H9 (cell line): ENCODE measurements around the gene CBX5. TPM values are rescaled to one million over a fixed set of nuclear protein-coding genes. Genes with fewer than 3 reads are reported as not detected.

Source experiments
- DNase-seq: peaks from one replicate; pipeline ENCODE4 v3.0.0-alpha.2; 2017
- H2AFZ ChIP-seq: one replicate; pipeline ENCODE4 v1.6.1; 2013; ENCODE audit warnings: mild to moderate bottlenecking, low read length, control low read depth, moderate library complexity
- H2AK5ac ChIP-seq: 2 replicates; pipeline ENCODE4 v1.6.1; 2013; ENCODE audit warnings: low read length, control low read depth, mixed read lengths; ENCODE audit not compliant: insufficient read length
- H2BK120ac ChIP-seq: one replicate; pipeline ENCODE4 v1.6.1; 2013; ENCODE audit warnings: low read depth, mild to moderate bottlenecking, low read length, control low read depth, inconsistent platforms; ENCODE audit not compliant: poor library complexity, severe bottlenecking
- H2BK12ac ChIP-seq: 2 replicates; pipeline ENCODE4 v1.6.1; 2013; ENCODE audit warnings: low read length, control low read depth, mixed read lengths, low read depth; ENCODE audit not compliant: insufficient read length
- H2BK15ac ChIP-seq: 2 replicates; pipeline ENCODE4 v1.6.1; 2013; ENCODE audit warnings: low read depth, low read length, control low read depth
- H2BK20ac ChIP-seq: one replicate; pipeline ENCODE4 v1.6.1; 2013; ENCODE audit warnings: low read depth, mild to moderate bottlenecking, low read length, control low read depth, inconsistent platforms; ENCODE audit not compliant: poor library complexity, severe bottlenecking
- H2BK5ac ChIP-seq: 2 replicates; pipeline ENCODE4 v1.6.1; 2013; ENCODE audit warnings: low read length, control low read depth, mixed read lengths; ENCODE audit not compliant: insufficient read length
- H3K14ac ChIP-seq: 2 replicates; pipeline ENCODE4 v1.6.1; 2013; ENCODE audit warnings: low read length, control low read depth; ENCODE audit not compliant: insufficient read depth
- H3K18ac ChIP-seq: 2 replicates; pipeline ENCODE4 v1.6.1; 2013; ENCODE audit warnings: low read depth, mild to moderate bottlenecking, mixed read lengths, low read length, control low read depth; ENCODE audit not compliant: insufficient read length
- H3K23ac ChIP-seq: 2 replicates; pipeline ENCODE4 v1.6.1; 2013; ENCODE audit warnings: low read length, control low read depth, mixed read lengths, low read depth; ENCODE audit not compliant: insufficient read length
- H3K23me2 ChIP-seq: 2 replicates; pipeline ENCODE4 v1.6.1; 2013; ENCODE audit warnings: low read depth, mild to moderate bottlenecking, mixed read lengths, low read length, control low read depth; ENCODE audit not compliant: insufficient read length, poor library complexity, severe bottlenecking
- H3K27ac ChIP-seq: 2 replicates; pipeline ENCODE4 v1.5.1; 2013; ENCODE audit warnings: low read length, control low read depth, mixed read lengths, low read depth; ENCODE audit not compliant: insufficient read length
- H3K27me3 ChIP-seq: 2 replicates; pipeline ENCODE4 v1.6.1; 2013; ENCODE audit warnings: low read length, control low read depth, inconsistent platforms; ENCODE audit not compliant: insufficient read depth
- H3K4ac ChIP-seq: 2 replicates; pipeline ENCODE4 v1.6.1; 2013; ENCODE audit warnings: low read depth, mild to moderate bottlenecking, control low read depth, inconsistent platforms, low read length, moderate library complexity
- H3K4me1 ChIP-seq: 2 replicates; pipeline ENCODE4 v1.6.1; 2013; ENCODE audit warnings: low read length, control low read depth, inconsistent platforms; ENCODE audit not compliant: insufficient read depth
- H3K4me2 ChIP-seq: 2 replicates; pipeline ENCODE4 v1.6.1; 2013; ENCODE audit warnings: low read length, control low read depth, mixed read lengths; ENCODE audit not compliant: insufficient read length, insufficient read depth
- H3K56ac ChIP-seq: 2 replicates; pipeline ENCODE4 v1.6.1; 2013; ENCODE audit warnings: low read depth, mild to moderate bottlenecking, mixed read lengths, low read length, control low read depth; ENCODE audit not compliant: insufficient read length
- H3K79me1 ChIP-seq: 2 replicates; pipeline ENCODE4 v1.6.1; 2013; ENCODE audit warnings: low read depth, mild to moderate bottlenecking, moderate library complexity, low read length, control low read depth, inconsistent platforms; ENCODE audit not compliant: insufficient read depth, poor library complexity, severe bottlenecking
- H3K79me2 ChIP-seq: 2 replicates; pipeline ENCODE4 v1.6.1; 2013; ENCODE audit warnings: low read length, control low read depth, inconsistent platforms; ENCODE audit not compliant: insufficient read depth
- H3K9ac ChIP-seq: 2 replicates; pipeline ENCODE4 v1.6.1; 2013; ENCODE audit warnings: low read length, control low read depth, mixed read lengths; ENCODE audit not compliant: insufficient read length; ENCODE audit errors: extremely low read depth
- H3K9me3 ChIP-seq: one replicate; pipeline ENCODE4 v1.6.1; 2013; ENCODE audit warnings: low read depth, low read length, inconsistent platforms; ENCODE audit not compliant: control insufficient read depth
- H3T11ph ChIP-seq: one replicate; pipeline ENCODE4 v1.6.1; 2013; ENCODE audit warnings: mild to moderate bottlenecking, low read length, control low read depth, inconsistent platforms
- H4K20me1 ChIP-seq: one replicate; pipeline ENCODE4 v1.6.1; 2013; ENCODE audit not compliant: control insufficient read depth, insufficient read length, insufficient read depth
- H4K5ac ChIP-seq: 2 replicates; pipeline ENCODE4 v1.6.1; 2013; ENCODE audit warnings: low read depth, mild to moderate bottlenecking, mixed read lengths, low read length, control low read depth; ENCODE audit not compliant: insufficient read length
- H4K8ac ChIP-seq: replicated peaks from 2 replicates; pipeline ENCODE4 v1.6.1; 2013; ENCODE audit warnings: low read length, control low read depth, mixed read lengths, low read depth; ENCODE audit not compliant: insufficient read length
- H4K91ac ChIP-seq: 2 replicates; pipeline ENCODE4 v1.6.1; 2013; ENCODE audit warnings: low read depth, mild to moderate bottlenecking, moderate library complexity, mixed read lengths, low read length, control low read depth; ENCODE audit not compliant: insufficient read length
- H3K27ac Mint-ChIP-seq, 3 experiments: 2 replicates in 2 of 3; 3 replicates in 1 of 3; pipeline ENCODE4 v1.8.0; 2020 to 2021; ENCODE audit warnings: mixed read lengths in 3 of 3, mild to moderate bottlenecking in 1 of 3, moderate library complexity in 1 of 3
- H3K27me3 Mint-ChIP-seq: 2 replicates; pipeline ENCODE4 v1.8.0; 2021; ENCODE audit warnings: low read depth, mild to moderate bottlenecking, moderate library complexity, mixed read lengths
- H3K36me3 Mint-ChIP-seq, 3 experiments: 2 replicates in 2 of 3; 3 replicates in 1 of 3; pipeline ENCODE4 v1.8.0; 2020 to 2021; ENCODE audit warnings: low read depth in 3 of 3, mixed read lengths in 3 of 3; ENCODE audit not compliant: insufficient read depth in 1 of 3
- H3K4me1 Mint-ChIP-seq, 2 experiments: 2 replicates each; pipeline ENCODE4 v1.8.0; 2020; ENCODE audit warnings: mixed read lengths in 2 of 2
- H3K4me3 Mint-ChIP-seq, 2 experiments: 2 replicates in 1 of 2; 3 replicates in 1 of 2; pipeline ENCODE4 v1.8.0; 2020 to 2021; ENCODE audit warnings: mild to moderate bottlenecking in 2 of 2, mixed read lengths in 2 of 2, moderate library complexity in 1 of 2
- H3K9me3 Mint-ChIP-seq, 2 experiments: 2 replicates in 1 of 2; 3 replicates in 1 of 2; pipeline ENCODE4 v1.8.0; 2020; ENCODE audit warnings: mild to moderate bottlenecking in 2 of 2, mixed read lengths in 2 of 2, moderate library complexity in 1 of 2
- WGBS: extraction: QIAGEN DNeasy Blood & Tissue Kit; methylation state at CpG from one replicate; pipeline ENCODE4 v1.1.7; 2013; ENCODE audit warnings: missing lambda C conversion rate, low lambda C conversion rate, mixed read lengths; ENCODE audit not compliant: insufficient read length; ENCODE audit errors: extremely low coverage; 5-methylcytosine and 5-hydroxymethylcytosine counted together
- total RNA-seq: library from RNA; stranded (reverse); gene quantifications from 2 replicates; pipeline ENCODE4 v1.2.1, GENCODE V29; 2021
- TF ChIP-seq, protein P1 (sequence below): fragments of 200-600 bp; sonication (generic); conservative IDR thresholded peaks from 3 replicates; pipeline ENCODE4 v1.8.0; 2021; ENCODE audit warnings: antibody characterized with exemption, mild to moderate bottlenecking

Gene CBX5
- total RNA-seq, 1 experiment from 2014 or later, result 206 TPM

DNA sequence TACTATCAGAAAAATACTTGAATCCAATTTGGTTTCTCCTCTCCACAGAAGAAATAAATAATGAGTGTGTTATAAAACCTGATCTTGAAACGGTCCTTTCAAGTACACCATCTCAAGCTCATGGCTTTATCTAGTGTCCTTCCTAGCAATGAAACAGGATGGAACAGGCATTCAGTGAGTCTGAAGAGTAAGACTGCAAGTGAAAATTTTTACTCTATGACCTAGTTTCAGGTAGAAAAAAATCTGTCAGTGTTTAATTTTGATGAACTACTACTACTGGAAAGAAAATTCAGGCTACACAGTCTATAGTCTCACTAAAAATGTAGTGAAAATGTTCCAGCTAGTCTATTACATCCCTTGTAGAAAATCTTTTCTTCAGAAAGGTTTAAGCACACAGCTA is 7.7 kb downstream of the CBX5 start:
- no peaks in the 10 kb centered on the region for H3K27me3 Mint-ChIP-seq
- Histone ChIP-seq H4K8ac (no peak overlapping the region), H4K5ac (no peak overlapping the region), H3T11ph (no peak overlapping the region), H2AFZ (no peak overlapping the region), H3K9ac (no peak overlapping the region), H2BK120ac (no peak overlapping the region), H3K9me3 (no peaks in the 10 kb centered on the region), H3K14ac (no peak overlapping the region), H2BK12ac (no peak overlapping the region), H2AK5ac (no peak overlapping the region), H3K79me2 (peaks cover 3% of the 10 kb centered on the region; the same call in 1 of the 2 replicates), H3K27me3 (no peaks in the 10 kb centered on the region), H2BK15ac (no peak overlapping the region), H3K4ac (no peak overlapping the region), H3K23me2 (no peaks in the 10 kb centered on the region), H3K23ac (no peak overlapping the region), H4K20me1 (no peaks in the 10 kb centered on the region), H3K27ac (no peak overlapping the region), H3K4me2 (no peak overlapping the region), H3K18ac (no peak overlapping the region), H2BK20ac (no peak overlapping the region), H2BK5ac (no peak overlapping the region), H3K56ac (no peak overlapping the region), H3K79me1 (no peaks in the 10 kb centered on the region), H3K4me1 (no peaks in the 10 kb centered on the region), H4K91ac (no peak overlapping the region)
- no peak overlapping the region for H3K4me3 Mint-ChIP-seq
- WGBS, result no CpG with 5 or more reads among the region's 1 CpG
- no peak for DNase-seq
- H3K4me1 Mint-ChIP-seq, result peaks cover 6 to 11% of the 10 kb centered on the region in 2 experiments
- H3K9me3 Mint-ChIP-seq, result no peaks in the 10 kb centered on the region
- TF ChIP-seq, protein P1, sequence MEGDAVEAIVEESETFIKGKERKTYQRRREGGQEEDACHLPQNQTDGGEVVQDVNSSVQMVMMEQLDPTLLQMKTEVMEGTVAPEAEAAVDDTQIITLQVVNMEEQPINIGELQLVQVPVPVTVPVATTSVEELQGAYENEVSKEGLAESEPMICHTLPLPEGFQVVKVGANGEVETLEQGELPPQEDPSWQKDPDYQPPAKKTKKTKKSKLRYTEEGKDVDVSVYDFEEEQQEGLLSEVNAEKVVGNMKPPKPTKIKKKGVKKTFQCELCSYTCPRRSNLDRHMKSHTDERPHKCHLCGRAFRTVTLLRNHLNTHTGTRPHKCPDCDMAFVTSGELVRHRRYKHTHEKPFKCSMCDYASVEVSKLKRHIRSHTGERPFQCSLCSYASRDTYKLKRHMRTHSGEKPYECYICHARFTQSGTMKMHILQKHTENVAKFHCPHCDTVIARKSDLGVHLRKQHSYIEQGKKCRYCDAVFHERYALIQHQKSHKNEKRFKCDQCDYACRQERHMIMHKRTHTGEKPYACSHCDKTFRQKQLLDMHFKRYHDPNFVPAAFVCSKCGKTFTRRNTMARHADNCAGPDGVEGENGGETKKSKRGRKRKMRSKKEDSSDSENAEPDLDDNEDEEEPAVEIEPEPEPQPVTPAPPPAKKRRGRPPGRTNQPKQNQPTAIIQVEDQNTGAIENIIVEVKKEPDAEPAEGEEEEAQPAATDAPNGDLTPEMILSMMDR, result no peak
- H3K27ac Mint-ChIP-seq, result no peak overlapping the region
- peaks cover 13 to 35% (median 25%) of the 10 kb centered on the region in 3 experiments for H3K36me3 Mint-ChIP-seq
